DMS 273 (cell line): ENCODE results near the gene BTG1.

Experiments used
- DNase-seq: peaks from one replicate; lab custom pipeline; 2025; ENCODE audit not compliant: unreplicated experiment; lab: John Stamatoyannopoulos, UW

Gene BTG1

GRCh38 chr12:92134638-92135274 is 10.9 kb downstream of the BTG1 start:
- DNase-seq, result no peak

- no peak for DNase-seq
These were observed 11.6 kb downstream of the BTG1 start for GRCh38 chr12:92133795-92134637.

GRCh38 chr12:92133171-92133570 is 12.5 kb downstream of the BTG1 start:
- no peak for DNase-seq

GRCh38 chr12:92132288-92132687 is 13.4 kb downstream of the BTG1 start:
- DNase-seq, result no peak

- DNase-seq, result no peak
These were observed 14.6 kb downstream of the BTG1 start for GRCh38 chr12:92130999-92131398.

GRCh38 chr12:92129609-92130008 is 16.0 kb downstream of the BTG1 start:
- DNase-seq, result no peak

GRCh38 chr12:92128612-92129011 is 17.0 kb downstream of the BTG1 start:
- DNase-seq, result no peak

- DNase-seq, result no peak
These were observed 21.0 kb downstream of the BTG1 start for GRCh38 chr12:92124689-92125029.

- no peak for DNase-seq
These were observed 21.6 kb downstream of the BTG1 start for GRCh38 chr12:92123780-92124688.

GRCh38 chr12:92122941-92123779 is 22.5 kb downstream of the BTG1 start:
- DNase-seq, result no peak

GRCh38 chr12:92121826-92122225 is 23.8 kb downstream of the BTG1 start:
- no peak for DNase-seq

- DNase-seq, result no peak
These were observed 26.7 kb downstream of the BTG1 start for GRCh38 chr12:92118826-92119536.

GRCh38 chr12:92114834-92115233 is 30.8 kb downstream of the BTG1 start:
- DNase-seq, result no peak

- no peak for DNase-seq
These were observed 34.4 kb downstream of the BTG1 start for GRCh38 chr12:92111256-92111655.

- DNase-seq, result no peak
These were observed 35.5 kb downstream of the BTG1 start for GRCh38 chr12:92110083-92110640.

GRCh38 chr12:92109613-92110012 is 36.0 kb downstream of the BTG1 start:
- no peak for DNase-seq

- peak; percentile 65 for DNase-seq
These were observed 37.0 kb downstream of the BTG1 start for GRCh38 chr12:92108651-92109050.

GRCh38 chr12:92107621-92108131 is 38.0 kb downstream of the BTG1 start:
- DNase-seq, result peak; percentile 79

- DNase-seq, result peak; percentile 29
These were observed 38.6 kb downstream of the BTG1 start for GRCh38 chr12:92107094-92107493.

- DNase-seq, result no peak
These were observed 40.0 kb downstream of the BTG1 start for GRCh38 chr12:92105676-92106075.
